HL-60/S4 treated with phorbol 12-myristate 13-acetate at 8.2 ng/mL for 4 days and 3 days (cell line): ENCODE measurements around the gene HSD17B3.
"Not testable (repeated sequence)": the region's sequence is repeated elsewhere in the genome, so short reads cannot be mapped to it uniquely, and the experiment has no call there.

Experiments
- in situ Hi-C: fragments of 300-500 bp; cut with MboI; formaldehyde crosslinking; loops from 2 replicates; pipeline ENCODE4 v1.15.0; 2022; ENCODE audit warnings: low sequenced_read_pairs

Gene HSD17B3

DNA sequence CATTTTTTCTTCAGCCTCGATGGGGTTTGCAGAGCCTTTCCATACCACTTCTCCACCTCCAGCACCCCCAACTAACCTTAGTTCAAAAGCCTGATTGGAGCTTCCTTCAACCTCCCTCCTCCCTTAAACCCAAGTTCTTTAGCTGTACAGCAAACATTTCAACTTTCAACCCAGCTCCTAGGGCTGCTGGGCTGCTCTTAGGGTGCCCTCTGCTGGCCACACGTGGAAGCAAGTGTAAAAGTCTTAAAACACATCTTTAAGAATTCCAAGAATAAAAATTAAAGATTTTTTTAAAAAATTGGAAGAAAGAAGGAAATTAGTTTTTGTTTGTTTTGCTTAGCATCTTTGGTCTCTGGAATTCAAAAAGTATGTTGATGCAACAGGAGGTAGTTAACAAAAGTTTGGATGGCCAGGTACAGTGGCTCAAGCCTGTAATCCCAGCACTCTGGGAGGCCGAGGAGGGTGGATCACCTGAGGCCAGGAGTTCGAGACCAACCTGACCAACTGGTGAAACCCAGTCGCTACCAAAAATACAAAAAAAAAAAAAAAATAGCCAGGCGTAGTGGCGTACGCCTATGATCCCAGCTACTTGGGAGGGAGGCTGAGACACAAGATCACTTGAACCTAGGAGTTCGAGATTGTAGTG, 15.5 kb upstream of the HSD17B3 start:
- in situ Hi-C loops: no loop called here

- in situ Hi-C loops: no loop called here
Observed at GRCh38 chr9:96309850-96310249, 7.9 kb upstream of the HSD17B3 start.

DNA sequence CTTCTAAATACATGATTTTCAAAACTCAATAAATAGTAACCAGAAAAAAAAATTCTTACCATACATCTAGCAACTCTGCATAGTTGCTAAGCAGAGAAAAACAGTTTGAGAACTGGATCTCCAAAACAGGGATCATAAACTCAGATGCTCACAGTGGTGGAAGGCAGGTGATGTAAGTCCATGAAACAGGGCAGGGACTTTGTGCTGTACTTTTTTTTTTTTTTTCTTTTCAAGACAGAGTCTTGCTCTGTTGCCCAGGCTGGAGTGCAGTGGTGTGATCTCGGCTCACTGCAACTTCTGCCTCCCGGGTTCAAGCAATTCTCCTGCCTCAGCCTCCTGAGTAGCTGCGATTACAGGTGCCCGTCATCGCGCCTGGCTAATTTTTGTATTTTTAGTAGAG, 5.0 kb upstream of the HSD17B3 start:
- in situ Hi-C loops: not testable (repeated sequence)

GRCh38 chr9:96305171-96305570, 3.2 kb upstream of the HSD17B3 start:
- in situ Hi-C loops: no loop called here

- in situ Hi-C loops: no loop called here
Observed at GRCh38 chr9:96304230-96304629, 2.3 kb upstream of the HSD17B3 start.

- in situ Hi-C loops: no loop called here
Observed at GRCh38 chr9:96299823-96300222, 2.2 kb downstream of the HSD17B3 start.

- in situ Hi-C loops: no loop called here
Observed at GRCh38 chr9:96294159-96294545, 7.8 kb downstream of the HSD17B3 start.

- in situ Hi-C loops: no loop called here
Observed at GRCh38 chr9:96293498-96294158, 8.3 kb downstream of the HSD17B3 start.

DNA sequence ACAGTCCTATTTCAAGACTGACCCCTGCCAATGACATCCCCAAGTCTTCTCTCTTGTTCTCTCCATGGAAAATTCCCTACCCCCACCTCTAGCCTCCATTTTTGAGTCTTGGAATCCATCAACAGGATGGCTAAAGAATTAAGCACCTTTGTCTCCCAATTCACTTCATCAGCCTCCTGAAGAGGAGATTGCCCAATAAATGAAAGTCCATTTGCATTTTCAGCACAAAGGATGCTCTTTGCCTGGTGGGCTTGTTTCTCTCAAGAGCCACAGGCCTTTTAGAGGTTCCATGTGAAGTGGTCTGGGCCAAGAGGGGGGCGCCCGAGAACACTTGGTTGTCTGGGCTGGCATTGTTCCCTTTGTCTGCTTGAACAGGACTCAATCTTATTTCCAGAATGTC, 12.6 kb downstream of the HSD17B3 start:
- in situ Hi-C loops: no loop called here

DNA sequence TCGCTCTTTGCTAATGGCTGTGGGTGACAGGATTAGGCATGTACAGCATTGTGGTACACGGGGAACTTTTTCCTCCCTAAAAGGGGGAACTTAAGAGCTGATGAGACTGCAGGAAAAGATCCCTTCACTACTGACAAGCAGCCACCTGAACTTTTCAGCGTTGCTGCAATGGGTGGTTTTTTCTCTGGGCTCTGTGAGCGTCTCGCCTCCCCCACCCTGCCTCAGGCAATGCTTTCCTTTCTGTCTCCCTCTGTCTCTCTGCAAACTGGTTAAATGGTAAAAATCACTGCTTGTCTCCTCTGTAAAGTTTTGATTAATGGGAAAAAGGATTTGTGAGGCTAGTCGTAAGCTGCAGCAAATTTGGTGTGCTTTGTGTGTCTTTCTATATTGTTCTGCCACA, 20.3 kb downstream of the HSD17B3 start:
- in situ Hi-C loops: no loop called here

DNA sequence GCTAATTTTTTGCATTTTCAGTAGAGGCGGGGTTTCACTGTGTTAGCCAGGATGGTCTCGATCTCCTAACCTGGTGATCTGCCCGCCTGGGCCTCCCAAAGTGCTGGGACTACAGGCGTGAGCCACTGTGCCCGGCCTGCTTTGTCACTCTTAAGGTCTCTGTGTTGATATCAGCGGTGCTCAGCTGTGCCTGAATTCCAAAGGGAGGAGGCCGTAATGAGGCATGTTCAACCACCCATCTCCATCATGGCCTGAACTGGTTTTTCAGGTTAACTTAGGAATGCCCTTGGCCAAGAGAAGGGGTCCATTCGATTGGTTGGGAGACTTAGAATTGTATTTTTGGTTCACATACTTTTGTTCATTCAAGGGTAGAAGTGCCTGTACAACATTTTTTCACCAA, 22.0 kb downstream of the HSD17B3 start:
- in situ Hi-C loops: no loop called here

DNA sequence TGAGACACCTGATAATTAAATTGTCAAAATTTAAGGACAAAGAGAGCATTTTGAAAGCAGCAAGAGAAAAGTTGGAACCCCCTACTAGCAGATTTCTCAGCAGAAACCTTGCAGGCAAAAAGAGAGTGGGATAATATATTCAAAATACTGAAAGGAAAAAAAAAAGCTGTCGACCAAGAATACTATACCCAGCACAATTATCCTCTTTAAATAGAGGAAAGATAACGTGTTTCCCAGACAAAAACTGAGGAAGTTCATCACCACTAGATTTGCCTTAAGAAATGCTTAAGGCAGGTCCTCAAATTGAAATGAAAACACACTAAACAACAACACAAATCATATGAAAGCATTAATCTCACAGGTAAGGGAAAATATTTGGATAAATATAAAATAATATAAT, 27.0 kb downstream of the HSD17B3 start:
- in situ Hi-C loops: no loop called here

- in situ Hi-C loops: no loop called here
Observed at GRCh38 chr9:96270236-96270744, 31.7 kb downstream of the HSD17B3 start.

DNA sequence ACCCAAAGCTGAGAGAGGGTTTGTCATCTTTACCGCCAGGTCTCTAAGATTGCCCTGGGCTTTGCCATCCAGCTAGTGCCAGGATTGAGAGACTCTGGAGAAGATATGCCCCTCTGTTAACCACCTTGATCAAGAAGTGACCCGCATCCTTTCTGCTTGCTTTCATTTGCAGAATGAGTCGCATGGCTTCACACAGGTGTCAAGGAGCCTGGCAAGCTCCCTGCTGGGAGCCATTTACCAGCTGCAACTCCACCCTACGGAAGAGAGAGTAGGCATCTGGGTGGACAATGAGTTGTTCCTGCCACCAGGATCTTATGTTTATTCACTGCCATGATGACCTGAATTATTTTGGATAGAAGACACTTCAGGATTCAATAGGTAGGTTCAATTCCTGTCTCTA, 43.0 kb downstream of the HSD17B3 start:
- in situ Hi-C loops: no loop called here

GRCh38 chr9:96256800-96257199, 45.2 kb downstream of the HSD17B3 start:
- in situ Hi-C loops: no loop called here

DNA sequence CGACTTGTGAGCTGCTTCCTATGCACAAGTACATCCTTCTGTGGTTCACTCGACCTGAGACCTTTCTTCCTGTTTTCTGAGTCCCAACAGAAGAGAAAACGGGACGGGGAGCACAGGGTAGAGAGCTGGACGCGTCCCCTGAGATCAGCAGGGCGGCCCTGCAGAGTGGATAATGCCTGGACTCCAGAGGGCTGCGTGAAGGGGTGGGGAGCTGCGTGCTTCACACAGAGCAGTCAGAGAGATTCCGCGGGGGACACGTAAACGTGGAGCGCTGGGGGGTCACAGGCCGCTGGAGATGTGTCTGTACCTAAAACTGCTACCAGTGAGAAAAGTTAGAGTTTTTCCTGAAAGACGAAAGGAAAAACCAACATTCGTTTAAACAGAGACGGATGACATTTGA, 46.3 kb downstream of the HSD17B3 start:
- in situ Hi-C loops: no loop called here

- in situ Hi-C loops: no loop called here
Observed at GRCh38 chr9:96253059-96253696, 48.8 kb downstream of the HSD17B3 start.

- in situ Hi-C loops: no loop called here
Observed at GRCh38 chr9:96251451-96251850, 50.5 kb downstream of the HSD17B3 start.

- in situ Hi-C loops: no loop called here
Observed at GRCh38 chr9:96249746-96250145, 52.2 kb downstream of the HSD17B3 start.

DNA sequence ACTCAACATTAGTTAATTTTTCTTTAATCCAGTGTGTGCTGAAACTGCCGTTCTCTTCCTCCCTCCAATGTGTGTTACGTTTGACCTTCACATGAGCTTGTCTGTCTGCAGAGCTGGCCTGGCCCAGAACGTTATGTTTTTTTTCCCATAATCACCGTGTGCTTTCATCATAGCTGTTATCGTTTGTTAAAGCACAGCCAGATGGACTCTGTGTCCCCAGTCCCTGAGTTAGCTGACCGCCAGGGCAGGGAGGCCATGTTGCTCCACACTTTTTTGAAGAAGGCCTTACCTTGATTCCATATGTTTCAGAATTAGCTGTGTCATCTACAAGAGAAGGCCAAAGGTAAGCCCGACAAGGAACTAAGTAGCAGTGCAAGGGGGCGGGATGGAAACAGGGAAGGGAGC, 55.7 kb downstream of the HSD17B3 start:
- in situ Hi-C loops: no loop called here

GRCh38 chr9:96245399-96245798, 56.6 kb downstream of the HSD17B3 start:
- in situ Hi-C loops: no loop called here

DNA sequence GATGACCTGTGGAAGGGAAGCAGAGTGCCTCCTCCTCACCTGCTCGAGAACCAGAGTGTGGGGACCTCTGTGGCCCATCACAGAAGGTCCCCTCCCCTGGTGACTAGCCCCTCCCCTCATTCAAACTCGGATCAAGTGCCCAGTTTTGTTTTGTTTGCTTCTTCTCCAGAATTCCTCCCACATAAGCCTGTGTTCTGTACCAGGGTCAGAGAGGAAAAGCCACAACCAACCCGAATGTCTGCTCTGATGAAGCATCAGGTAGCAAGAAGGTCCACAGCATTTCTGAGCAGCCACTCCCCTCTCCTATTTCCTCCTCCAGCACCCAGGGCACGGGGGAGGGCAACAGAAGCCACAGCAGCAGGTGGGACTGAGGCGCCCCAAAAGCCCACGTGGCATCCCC, 58.2 kb downstream of the HSD17B3 start:
- in situ Hi-C loops: no loop called here
